H1 (cell line): ENCODE measurements around the gene IGFALS. TPM values are rescaled to one million over a fixed set of nuclear protein-coding genes. Genes with fewer than 3 reads are reported as not detected.

Source experiments
- BRCA1 ChIP-seq: IDR thresholded peaks from 2 replicates; pipeline ENCODE4 v1.6.1; 2012; ENCODE audit warnings: low read depth, low read length, improper control_type of control experiment
- KDM5A ChIP-seq: fragments of 200-600 bp; IDR thresholded peaks from 2 replicates; pipeline ENCODE4 v1.7.1; 2012; ENCODE audit warnings: mild to moderate bottlenecking, low read length, inconsistent platforms, mixed read lengths
- PHF8 ChIP-seq: fragments of 200-600 bp; sonication (generic); conservative IDR thresholded peaks from 2 replicates; pipeline ENCODE4 v1.7.1; 2012; ENCODE audit warnings: low read depth, mild to moderate bottlenecking, inconsistent platforms, low read length, moderate library complexity
- RAD21 ChIP-seq, 2 experiments: IDR thresholded peaks in 1 of 2; conservative IDR thresholded peaks in 1 of 2; 2 replicates each; pipeline ENCODE4 v1.6.1; 2011; ENCODE audit warnings: low read depth in 2 of 2, low read length in 2 of 2, improper control_type of control experiment in 1 of 2, inconsistent platforms in 1 of 2, mild to moderate bottlenecking in 1 of 2, moderate library complexity in 1 of 2
- RFX5 ChIP-seq: IDR thresholded peaks from 2 replicates; pipeline ENCODE4 v1.6.1; 2011; ENCODE audit warnings: low read depth, low read length, improper control_type of control experiment, borderline replicate concordance
- SAP30 ChIP-seq: fragments of 300-600 bp; sonication (generic); IDR thresholded peaks from 2 replicates; pipeline ENCODE4 v1.7.1; 2012; ENCODE audit warnings: low read length, moderate library complexity, mild to moderate bottlenecking, inconsistent platforms; ENCODE audit not compliant: insufficient read depth, insufficient replicate concordance
- SIX5 ChIP-seq: IDR thresholded peaks from 2 replicates; pipeline ENCODE4 v1.6.1; 2011; ENCODE audit warnings: mild to moderate bottlenecking, low read depth, low read length
- SP2 ChIP-seq: IDR thresholded peaks from 2 replicates; pipeline ENCODE4 v1.6.1; 2012; ENCODE audit warnings: mild to moderate bottlenecking, low read length, inconsistent platforms
- YY1 ChIP-seq: IDR thresholded peaks from 2 replicates; pipeline ENCODE4 v1.6.1; 2011; ENCODE audit warnings: low read depth, mild to moderate bottlenecking, low read length
- polyA plus RNA-seq, 7 experiments: library from polyadenylated mRNA; depleted of rRNA in 3 of 7; stranded (reverse) in 5 of 7; unstranded in 2 of 7; fragments of >200 nt in 5 of 7; fragments of 200-250 nt in 2 of 7; gene quantifications; 1 replicate in 5 of 7; 2 replicates in 1 of 7; 4 replicates in 1 of 7; pipeline versions ENCODE4 v1.2.1 to v1.2.3, GENCODE V29; 2011 to 2013; ENCODE audit warnings: missing spikeins in 2 of 7, mixed read lengths in 2 of 7
- total RNA-seq: library from RNA; stranded (reverse); fragmentation: NEBNext Ultra II Directional; extraction: Animal tissue kit (Norgen Biotek cat#: 25700); gene quantifications from 2 replicates; pipeline ENCODE4 v1.2.1, GENCODE V29; 2021

Gene IGFALS
- total and polyA plus RNA-seq, 2 of the 8 experiments (the other 6 are each of a cell fraction or from before 2014, with no cell fraction given): not detected

DNA sequence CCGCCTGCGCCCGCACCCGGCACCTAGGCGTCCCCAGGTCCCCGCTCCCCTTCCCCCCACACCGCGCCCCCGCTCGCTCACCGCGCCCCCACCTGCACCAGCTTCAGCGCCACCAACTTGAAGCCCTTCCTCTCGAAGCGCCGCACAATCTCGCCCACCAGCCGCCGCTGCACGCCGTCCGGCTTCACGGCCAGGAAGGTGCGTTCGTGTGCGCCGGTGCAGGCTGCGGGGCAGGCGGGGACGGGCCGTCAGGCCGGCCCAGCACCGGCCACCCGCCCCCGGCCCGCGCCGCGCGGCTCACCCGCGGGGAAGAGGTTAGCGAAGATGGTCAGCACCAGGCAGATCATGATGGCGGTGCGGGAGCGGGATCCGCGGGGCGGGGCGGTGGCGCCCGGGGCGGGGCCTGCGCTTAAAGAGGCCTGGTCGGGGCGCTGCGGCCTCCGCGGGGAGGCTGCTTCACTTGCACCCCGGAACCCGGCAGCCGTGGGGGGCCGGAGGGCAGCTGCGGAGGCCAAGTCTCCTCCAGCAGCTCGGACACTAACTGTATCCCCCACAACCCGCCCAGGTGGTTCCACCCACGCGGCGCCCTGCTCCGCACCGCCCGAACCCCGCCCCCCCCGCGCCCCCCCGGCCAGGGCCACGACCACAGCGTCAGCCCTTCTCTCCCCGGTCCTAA lies 22.2 kb downstream of the IGFALS start, which contains the start of gene NME3 (continued):
- TF ChIP-seq BRCA1: no peak
- no peak for TF ChIP-seq RAD21 (IDR thresholded peaks at IDR 0.05 in 1 of 2, conservative IDR thresholded peaks at IDR 0.05 in 1 of 2; ENCODE audit: low read depth in 2 of 2, low read length in 2 of 2)
- TF ChIP-seq PHF8: peak; percentile 15; the same call in 1 of the 2 replicates
- TF ChIP-seq RFX5: no peak
- no peak for TF ChIP-seq KDM5A
- TF ChIP-seq SIX5: no peak
- TF ChIP-seq YY1: peak; percentile 37; the same call in 1 of the 2 replicates
- TF ChIP-seq SP2: no peak
- no peak for TF ChIP-seq SAP30
